Measurements from ENCODE around the gene RFPL2. TPM values are rescaled to one million over a fixed set of nuclear protein-coding genes. Genes with fewer than 3 reads are reported as not detected.

Gene RFPL2
- total RNA-seq: 10 to 100 TPM; 22.1 to 23.7 TPM

DNA sequence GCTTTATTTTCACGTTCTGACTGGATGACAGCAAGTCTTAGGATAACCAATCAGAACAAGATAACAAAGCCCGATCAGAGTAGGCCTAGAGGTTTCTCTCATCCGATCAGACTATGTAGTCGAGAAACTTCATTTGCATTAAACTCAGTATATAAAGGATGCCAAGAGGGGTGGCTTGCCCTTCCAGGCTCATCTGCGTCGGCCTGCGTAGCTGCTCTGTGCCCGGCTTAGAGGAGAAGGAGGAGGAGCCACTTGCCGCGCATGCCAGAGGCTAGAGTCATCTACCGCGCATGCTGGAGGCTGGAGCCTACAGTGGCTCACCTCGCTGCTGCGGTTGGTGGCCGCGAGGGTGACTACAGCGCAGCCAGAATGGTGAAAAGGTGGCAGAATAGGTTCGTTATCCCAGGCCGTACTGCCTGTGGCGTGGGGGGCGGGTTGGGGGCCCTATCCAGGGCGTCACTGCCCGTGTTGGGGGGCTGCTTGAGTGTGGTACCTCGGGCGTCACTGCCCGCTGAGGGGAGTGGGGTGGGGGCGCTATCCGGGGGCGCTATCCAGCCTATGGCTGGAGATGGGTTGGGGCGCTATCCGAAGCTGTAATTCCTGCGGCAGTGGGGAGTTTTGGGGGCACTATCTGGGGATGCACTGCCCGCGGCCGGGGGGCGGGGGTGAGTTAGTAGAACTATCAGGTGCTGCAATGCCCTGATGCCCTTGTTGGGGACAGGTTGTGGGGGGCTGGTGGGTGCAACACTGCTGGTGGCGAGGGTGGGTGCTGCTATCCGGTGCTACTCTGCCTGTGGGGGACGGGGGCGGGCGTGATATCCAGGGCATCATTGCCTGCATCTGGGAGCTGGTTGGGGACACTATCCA is at the start of gene RFPL2:
Gene RFPL2, minus strand, starts transcription at position 218 of the 867 bp plus-strand sequence. CDS start 2,622 bp downstream, outside the sequence.
- Histone ChIP-seq H3K27me3 (replicated peaks; ENCODE audit: insufficient read depth) (no peaks in the 10 kb centered on the region), H3K4me1 (replicated peaks) (peaks cover 3% of the 10 kb centered on the region), H3K9me3 (no peaks in the 10 kb centered on the region), H3K36me3 (no peaks in the 10 kb centered on the region), H3K27ac (peak within 1 kb of the TSS; percentile 14 to 66), H3K4me3 (peak within 1 kb of the TSS in 1 of 2 donors; percentile 25)
- DNase-seq (ENCODE audit: low spot score): no peak
- intact Hi-C loops (cut with DNase I): no loop called here
- WGBS: 82% methylated on average over 40 of the region's 41 CpGs
- TF ChIP-seq POLR2A (IDR thresholded peaks at IDR 0.05): no peak
- no peak for TF ChIP-seq POLR2AphosphoS5 (IDR thresholded peaks at IDR 0.05)

DNA sequence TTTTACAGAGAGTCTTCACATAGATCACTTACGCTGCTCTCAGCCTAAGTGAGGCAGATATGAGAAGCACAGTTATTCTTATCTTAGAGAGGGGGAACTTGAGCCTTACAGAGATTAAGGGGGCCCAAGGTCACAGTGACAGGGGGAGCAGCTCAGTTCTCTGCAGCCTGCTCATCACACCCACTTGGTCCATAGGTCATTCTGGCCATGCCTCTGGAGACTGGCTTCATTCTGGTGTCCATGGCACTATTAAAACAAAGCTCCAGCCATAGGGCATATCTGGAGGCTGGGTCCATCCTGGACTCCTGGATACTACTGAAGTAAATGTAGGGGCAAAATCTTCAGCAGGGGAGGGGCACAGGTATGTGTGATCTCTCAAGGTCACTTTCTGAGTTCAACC is 44.4 kb upstream of the RFPL2 start:
- intact Hi-C loops (cut with DNase I): no loop called here
- DNase-seq (ENCODE audit: low spot score): no peak
- no peaks in the 10 kb centered on the region for H3K9me3 ChIP-seq
- H3K4me1 ChIP-seq (replicated peaks): no peaks in the 10 kb centered on the region
- WGBS: 82% methylated on average over 1 of the region's 1 CpG
- no peak for TF ChIP-seq POLR2AphosphoS5 (IDR thresholded peaks at IDR 0.05)
- TF ChIP-seq, protein P1, sequence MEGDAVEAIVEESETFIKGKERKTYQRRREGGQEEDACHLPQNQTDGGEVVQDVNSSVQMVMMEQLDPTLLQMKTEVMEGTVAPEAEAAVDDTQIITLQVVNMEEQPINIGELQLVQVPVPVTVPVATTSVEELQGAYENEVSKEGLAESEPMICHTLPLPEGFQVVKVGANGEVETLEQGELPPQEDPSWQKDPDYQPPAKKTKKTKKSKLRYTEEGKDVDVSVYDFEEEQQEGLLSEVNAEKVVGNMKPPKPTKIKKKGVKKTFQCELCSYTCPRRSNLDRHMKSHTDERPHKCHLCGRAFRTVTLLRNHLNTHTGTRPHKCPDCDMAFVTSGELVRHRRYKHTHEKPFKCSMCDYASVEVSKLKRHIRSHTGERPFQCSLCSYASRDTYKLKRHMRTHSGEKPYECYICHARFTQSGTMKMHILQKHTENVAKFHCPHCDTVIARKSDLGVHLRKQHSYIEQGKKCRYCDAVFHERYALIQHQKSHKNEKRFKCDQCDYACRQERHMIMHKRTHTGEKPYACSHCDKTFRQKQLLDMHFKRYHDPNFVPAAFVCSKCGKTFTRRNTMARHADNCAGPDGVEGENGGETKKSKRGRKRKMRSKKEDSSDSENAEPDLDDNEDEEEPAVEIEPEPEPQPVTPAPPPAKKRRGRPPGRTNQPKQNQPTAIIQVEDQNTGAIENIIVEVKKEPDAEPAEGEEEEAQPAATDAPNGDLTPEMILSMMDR (IDR thresholded peaks at IDR 0.05): no peak
- TF ChIP-seq POLR2A (IDR thresholded peaks at IDR 0.05): no peak
- no peaks in the 10 kb centered on the region for H3K27me3 ChIP-seq (replicated peaks; ENCODE audit: insufficient read depth)
- H3K27ac ChIP-seq: no peak overlapping the region
- H3K4me3 ChIP-seq: no peak overlapping the region
- H3K36me3 ChIP-seq: no peaks in the 10 kb centered on the region

DNA sequence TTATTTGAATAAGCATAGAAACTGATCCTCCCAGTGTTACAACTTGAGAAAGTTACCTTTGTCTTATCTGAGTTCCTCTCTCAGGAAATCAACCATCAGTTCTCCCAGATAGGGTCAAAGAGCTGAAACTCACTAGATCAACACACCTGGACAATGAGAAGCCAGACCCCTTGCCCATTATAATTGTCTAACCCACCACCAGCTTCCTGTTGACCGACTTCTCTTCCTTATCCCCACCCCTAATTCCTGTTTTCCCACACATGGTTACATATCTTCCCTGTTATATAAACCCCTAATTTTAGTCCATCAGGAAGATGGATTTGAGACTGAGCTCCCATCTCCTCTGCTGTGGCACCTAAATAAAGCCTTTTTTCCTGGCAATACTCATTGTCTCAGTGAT is 43.4 kb upstream of the RFPL2 start:
- TF ChIP-seq POLR2AphosphoS5 (IDR thresholded peaks at IDR 0.05) (no peak), POLR2A (IDR thresholded peaks at IDR 0.05) (no peak)
- TF ChIP-seq, protein P1 (IDR thresholded peaks at IDR 0.05): no peak
- no peaks in the 10 kb centered on the region for H3K27me3 ChIP-seq (replicated peaks; ENCODE audit: insufficient read depth)
- no peaks in the 10 kb centered on the region for H3K9me3 ChIP-seq
- no peak for DNase-seq (ENCODE audit: low spot score)
- H3K4me3 ChIP-seq: no peak overlapping the region
- no peaks in the 10 kb centered on the region for H3K36me3 ChIP-seq
- 74% methylated on average over 1 of the region's 1 CpG for WGBS
- no peak overlapping the region for H3K27ac ChIP-seq
- intact Hi-C loops (cut with DNase I): no loop called here
- H3K4me1 ChIP-seq (replicated peaks): no peaks in the 10 kb centered on the region

DNA sequence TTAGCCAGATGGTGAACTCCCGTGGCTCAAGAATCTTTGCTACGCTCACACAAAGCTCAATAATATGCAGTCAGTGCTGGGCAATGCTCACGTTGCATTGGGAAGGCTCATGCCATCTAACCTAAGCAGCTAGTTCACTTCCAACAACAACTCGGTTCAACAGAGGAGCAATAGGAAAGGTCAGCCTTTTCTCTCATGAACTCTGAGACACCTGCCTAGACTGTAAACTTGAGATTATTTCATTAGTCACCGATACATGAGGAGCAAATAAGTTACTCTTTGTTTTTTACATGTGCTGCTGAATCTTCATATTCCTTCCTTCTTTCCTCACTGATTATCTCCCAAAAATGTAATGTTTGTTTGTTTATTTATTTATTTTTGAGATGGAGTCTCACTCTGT is 41.3 kb upstream of the RFPL2 start:
- intact Hi-C loops (cut with DNase I): no loop called here
- WGBS: 86% methylated on average over 5 of the region's 5 CpGs
- no peaks in the 10 kb centered on the region for H3K36me3 ChIP-seq
- no peaks in the 10 kb centered on the region for H3K27me3 ChIP-seq (replicated peaks; ENCODE audit: insufficient read depth)
- DNase-seq (ENCODE audit: low spot score): no peak
- no peaks in the 10 kb centered on the region for H3K4me1 ChIP-seq (replicated peaks)
- no peak overlapping the region for H3K4me3 ChIP-seq
- TF ChIP-seq, protein P1 (IDR thresholded peaks at IDR 0.05): no peak
- no peak for TF ChIP-seq POLR2A (IDR thresholded peaks at IDR 0.05)
- TF ChIP-seq POLR2AphosphoS5 (IDR thresholded peaks at IDR 0.05): no peak
- H3K9me3 ChIP-seq: no peaks in the 10 kb centered on the region
- H3K27ac ChIP-seq: no peak overlapping the region

DNA sequence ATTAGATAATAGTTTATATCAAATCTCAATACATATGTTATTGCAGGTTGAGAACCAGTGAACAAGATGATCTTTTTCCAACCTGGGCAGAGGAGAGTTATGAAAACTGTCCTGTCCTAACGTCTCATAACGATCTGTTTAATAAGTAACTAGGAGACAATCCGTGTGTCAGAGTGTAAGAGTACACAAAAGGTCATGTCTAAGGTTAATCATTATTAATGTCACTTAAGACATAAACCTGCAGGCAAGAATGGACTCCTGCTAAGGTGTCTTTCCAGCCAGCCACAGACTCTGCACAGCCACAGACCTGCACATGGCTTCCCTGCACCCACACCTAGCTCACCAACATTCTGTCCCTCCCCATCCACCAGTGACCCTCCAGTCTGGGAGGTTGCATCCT is 40.2 kb upstream of the RFPL2 start:
- Histone ChIP-seq H3K9me3 (no peaks in the 10 kb centered on the region), H3K4me3 (no peak overlapping the region), H3K36me3 (no peaks in the 10 kb centered on the region), H3K27me3 (replicated peaks; ENCODE audit: insufficient read depth) (no peaks in the 10 kb centered on the region), H3K4me1 (replicated peaks) (no peaks in the 10 kb centered on the region), H3K27ac (no peak overlapping the region)
- intact Hi-C loops (cut with DNase I): no loop called here
- DNase-seq (ENCODE audit: low spot score): no peak
- TF ChIP-seq POLR2A (IDR thresholded peaks at IDR 0.05) (no peak), POLR2AphosphoS5 (IDR thresholded peaks at IDR 0.05) (no peak)
- TF ChIP-seq, protein P1 (IDR thresholded peaks at IDR 0.05): no peak
- WGBS: 34% methylated on average over 3 of the region's 3 CpGs

All from prostate gland (tissue), 2 donors.